NOMO-1 treated with dmso at 0.1 percent for 144 hours (cell line): ENCODE results near the gene TSPYL2.

ENCODE experiments used
- DNase-seq: peaks from one replicate; lab custom pipeline; 2025; ENCODE audit not compliant: unreplicated experiment; lab: John Stamatoyannopoulos, UW

TSPYL2 gene

DNA sequence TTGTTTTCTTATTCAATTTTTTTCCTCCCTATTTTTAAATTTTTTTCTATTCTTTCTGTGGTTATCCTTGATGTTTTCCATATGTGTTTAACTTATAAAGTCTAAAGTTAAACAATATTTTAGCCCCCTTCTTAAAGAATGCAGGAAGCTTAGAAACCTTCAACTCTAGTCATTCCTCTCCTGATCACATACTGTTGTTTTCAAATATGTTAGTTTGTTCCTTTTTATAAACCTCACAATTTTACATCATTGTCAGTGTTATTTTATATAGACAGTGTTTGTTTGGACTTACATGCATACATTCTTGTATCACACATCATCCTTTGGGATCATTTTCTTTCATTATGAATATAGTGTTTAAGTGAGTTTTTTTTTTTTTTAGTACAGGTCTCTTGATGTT, 43.3 kb downstream of the TSPYL2 start:
- no peak for DNase-seq

DNA sequence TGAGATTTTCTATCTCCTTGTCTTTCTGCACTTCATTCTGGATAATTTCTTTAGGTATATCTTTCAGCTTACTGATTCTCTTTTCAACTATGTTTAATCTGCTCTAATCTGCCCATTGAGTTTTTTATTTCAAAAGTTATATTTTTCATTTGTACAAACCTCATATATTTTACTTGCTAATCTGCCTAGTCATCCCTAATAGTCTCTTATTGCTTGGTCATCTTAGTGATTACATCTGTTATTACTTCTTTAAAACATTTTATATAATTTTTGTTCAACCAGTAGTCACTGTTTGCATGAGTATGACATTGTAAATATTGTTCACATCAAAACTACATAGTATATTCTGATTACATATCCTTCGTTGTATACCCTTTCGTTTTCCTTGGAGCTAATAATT, 44.2 kb downstream of the TSPYL2 start:
- DNase-seq = no peak

DNA sequence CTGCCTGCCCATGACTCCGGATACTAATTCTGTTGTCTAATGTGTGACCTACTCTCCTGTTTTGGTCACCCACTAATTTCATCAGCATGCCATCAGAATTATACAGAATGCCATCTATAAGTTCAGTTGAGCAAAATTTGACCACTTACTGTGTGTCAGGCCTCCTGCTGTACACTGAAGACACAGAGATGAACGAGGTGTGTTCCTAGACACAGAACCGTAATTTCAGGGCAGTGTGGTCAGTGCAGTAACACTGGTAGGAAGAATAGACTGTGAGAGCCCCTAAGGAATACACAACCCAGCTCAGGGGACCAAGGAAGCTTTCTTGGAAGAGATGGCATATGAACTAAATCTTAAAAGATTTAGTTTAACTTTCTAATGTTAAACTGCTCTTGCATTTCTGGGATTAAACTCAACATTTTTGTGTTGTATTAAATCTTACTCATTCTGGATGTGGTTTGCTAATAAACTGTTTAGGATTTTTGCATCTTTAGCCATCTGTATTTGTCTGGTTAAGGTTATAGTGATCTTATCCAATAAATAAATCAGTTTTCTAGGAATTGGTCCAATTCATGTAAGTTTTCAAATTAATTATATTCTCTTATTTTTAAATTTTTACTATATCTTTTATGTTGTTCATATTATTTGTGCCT, 46.1 kb downstream of the TSPYL2 start:
- DNase-seq = no peak

DNA sequence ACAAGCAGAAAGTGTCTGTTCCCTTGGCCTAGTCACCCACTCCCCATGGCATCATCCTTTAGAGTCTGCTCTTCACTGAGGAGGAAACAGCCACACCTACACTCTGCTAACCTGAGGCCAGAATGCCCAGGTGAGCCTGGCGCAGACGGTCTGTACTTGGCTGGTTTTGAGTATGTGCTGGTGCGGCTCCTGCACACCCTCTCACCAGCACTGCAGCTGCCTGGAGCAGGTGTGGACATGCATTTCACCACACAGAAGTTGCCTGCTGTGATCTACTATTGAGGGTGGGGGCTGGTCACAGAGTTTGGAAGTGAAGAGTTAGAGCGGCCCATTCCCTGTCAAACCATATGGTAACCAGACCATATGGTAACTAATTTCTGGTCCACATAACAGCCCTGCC, 51.2 kb downstream of the TSPYL2 start:
- no peak for DNase-seq

DNA sequence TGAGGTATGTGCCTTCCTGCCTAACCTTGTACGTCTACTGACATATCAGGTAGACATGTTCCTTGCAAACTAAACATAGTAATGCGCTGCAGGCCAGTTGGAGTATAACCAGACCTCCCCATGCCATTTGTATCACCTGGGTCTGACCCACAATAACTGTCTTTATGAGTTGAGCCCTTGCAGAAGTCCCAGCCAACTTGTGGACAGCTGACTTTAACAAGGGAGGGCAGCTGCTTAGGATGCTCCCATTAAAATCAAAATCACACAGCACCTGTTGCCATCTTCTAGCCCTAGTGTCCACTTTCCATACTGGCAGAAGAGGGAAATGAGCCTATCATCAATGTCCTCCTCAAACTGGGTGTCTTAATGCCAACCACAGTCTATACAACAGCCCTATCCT, 53.4 kb downstream of the TSPYL2 start:
- DNase-seq = no peak
